GM18520 (cell line): ENCODE measurements around the gene DRC1.
"Not testable (repeated sequence)": the region's sequence is repeated elsewhere in the genome, so short reads cannot be mapped to it uniquely, and the experiment has no call there.

Source experiments
- ATAC-seq: cut with Tn5 transposase; IDR thresholded peaks from one replicate; pipeline ENCODE4 v1.9.1; 2021; ENCODE audit not compliant: unreplicated experiment

The DRC1 gene

DNA sequence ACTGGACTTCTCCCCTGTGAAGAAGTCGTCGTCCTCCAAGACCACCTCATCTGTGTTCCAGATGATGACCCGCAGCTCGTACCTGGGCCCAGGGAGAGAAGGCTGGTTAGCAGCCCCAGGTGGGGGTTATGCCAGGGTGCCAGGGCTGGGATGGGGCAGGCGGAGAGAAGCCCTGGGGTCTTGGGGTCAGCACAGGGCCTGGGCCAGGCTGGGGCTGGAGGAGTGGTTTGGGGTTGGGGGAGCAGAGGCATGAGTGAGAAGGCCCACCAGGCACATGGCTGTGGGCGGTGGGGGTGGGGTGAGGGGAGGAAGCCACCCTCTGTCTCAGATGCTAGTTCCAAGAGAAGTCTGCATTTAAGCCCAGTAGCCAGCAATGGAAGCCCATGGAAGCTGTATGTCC, 60.4 kb downstream of the DRC1 start:
- ATAC-seq = no peak

- ATAC-seq = no peak
Measured at GRCh38 chr2:26462511-26463243, 61.0 kb downstream of the DRC1 start.

GRCh38 chr2:26463244-26464192, 61.8 kb downstream of the DRC1 start:
- ATAC-seq = no peak

DNA sequence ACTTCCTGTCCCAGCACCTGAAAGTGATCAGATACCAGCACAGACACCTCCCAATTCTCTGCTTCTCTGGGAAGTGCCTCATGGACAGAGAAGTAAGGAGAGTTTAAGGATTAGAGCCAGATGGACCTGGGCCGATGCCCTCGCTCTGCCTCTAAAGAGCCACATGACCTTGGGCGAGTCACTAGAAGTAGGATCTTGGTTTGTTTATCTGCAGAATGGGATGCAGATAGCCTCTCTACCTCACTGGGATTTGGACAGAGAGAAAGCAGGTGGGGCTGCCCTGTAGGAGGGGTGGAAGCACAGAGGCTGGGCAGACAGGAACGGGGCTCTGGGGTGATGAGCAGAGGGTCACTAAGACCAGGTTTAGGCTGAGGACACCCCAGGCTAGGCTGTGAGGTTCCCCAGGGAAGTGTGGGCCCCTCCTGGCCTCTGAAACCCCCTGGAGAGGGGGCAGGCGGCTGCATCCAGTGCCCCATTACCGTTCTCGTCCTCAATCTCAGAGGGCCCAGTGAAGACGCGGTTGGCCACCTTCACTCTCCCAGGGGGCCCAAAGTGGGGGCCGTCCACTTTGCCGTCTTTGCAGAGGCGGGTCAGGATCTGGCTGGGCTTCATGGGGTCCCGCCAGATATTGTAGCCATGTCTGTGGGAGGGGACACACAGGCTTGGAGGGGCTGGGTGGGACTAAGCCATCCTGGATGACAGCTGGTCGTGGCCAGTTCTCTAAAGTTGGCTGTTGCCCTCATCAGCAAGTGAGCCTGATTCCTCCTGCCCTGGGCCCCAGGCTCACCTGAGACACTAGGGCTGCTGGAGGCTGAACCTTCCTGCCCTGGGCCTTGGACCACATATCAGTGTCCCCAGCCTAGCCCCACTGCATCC, 62.9 kb downstream of the DRC1 start:
- no peak for ATAC-seq

- no peak for ATAC-seq
Measured at GRCh38 chr2:26465266-26465925, 63.7 kb downstream of the DRC1 start.

GRCh38 chr2:26465981-26466471, 64.3 kb downstream of the DRC1 start:
- no peak for ATAC-seq

DNA sequence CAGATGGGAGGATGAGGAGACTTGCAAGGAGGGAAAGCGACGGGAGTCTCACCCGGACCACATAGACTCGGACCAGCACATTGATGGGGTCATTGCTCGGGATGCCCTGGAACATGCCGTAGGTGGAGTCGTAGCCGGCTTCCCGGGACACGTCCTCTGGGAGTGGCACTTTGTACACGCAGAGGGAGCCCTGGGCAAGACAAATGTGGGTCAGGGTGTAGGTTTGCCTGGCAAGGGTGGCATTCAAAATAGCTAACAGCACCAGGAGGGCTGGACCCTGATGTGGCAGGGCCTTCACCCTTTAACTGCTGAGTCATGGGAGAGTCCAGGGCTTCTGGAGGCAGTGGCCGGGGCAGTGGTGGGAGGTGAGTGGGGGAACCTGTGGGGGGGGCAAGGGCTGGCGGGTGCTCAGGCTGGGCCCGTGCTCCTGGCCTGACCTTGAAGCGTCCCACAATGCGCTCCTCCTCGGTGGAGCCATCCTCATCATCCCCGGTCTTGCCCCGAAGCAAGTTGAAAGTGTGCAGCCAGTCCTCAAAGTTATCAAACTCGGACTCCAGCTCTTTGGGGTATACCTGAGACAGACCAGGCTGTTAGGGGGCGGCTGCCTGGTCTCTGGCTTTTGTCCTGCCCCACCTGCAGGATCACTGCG, 65.1 kb downstream of the DRC1 start:
- ATAC-seq = no peak

DNA sequence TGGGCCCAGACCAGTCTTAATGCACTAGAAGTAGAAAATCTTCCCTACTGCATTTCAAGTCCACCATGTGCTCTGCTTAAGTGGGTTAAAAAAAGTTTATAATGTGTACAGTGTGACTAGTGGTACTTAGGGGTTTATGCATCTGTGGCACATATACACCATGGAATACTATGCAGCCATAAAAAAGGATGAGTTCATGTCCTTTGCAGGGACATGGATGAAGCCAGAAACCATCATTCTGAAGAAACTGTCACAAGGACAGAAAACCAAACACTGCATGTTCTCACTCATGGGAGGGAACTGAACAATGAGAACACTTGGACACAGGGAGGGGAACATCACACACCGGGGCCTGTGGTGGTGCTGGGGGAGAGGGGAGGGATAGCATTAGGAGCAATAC, 66.8 kb downstream of the DRC1 start:
- not testable (repeated sequence) for ATAC-seq

- ATAC-seq = no peak
Measured at GRCh38 chr2:26469092-26469710, 67.5 kb downstream of the DRC1 start.

DNA sequence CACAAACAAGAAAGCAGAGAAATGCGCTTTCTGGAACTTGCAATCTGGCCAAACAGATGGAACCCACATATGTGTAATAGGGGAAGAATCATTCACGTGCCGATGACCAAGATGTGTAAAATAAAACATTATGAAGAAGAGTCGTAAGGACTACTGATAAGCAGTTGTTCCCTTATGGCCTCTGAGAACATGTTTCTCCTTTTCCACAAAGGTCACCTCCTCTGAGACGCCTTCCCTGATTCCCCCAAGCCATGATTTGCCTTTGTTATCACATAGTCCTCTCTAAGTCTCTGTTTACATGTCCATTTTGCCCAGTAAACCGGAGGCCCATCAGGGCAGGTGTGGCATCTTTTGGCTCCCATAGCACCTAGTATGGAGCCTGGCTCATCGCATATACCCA, 68.2 kb downstream of the DRC1 start:
- no peak for ATAC-seq

DNA sequence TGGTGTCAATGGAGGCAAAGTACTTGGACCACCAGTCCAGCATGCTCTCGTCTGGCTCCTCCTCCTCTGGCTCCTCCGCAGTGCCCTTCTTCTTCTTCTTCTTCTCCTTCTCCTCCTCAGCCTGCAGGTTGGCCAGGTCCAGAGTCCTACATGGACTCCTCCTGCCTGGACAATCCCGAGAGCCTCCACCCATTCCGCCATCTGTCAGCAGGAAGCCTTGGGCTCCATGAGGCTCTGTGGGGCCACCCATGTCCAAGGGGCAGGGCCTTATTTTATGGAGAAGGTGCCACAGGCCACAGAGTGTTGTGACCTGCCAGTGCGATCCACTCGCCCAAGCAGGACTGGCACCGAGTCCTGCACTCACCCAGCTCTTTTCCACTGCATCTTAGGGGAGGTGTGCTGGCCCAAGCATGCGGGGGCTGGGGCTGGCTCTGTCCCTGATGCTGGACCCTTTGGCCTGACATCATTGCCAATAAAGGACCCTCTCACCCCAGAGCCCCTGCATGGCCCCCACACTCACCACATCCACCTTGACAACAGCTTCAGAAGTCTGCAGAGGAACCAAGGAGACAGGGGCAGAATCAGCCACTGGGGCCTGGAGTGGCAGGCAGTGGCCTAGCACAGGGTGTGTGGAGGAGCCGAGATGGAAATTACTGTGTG, 69.0 kb downstream of the DRC1 start:
- ATAC-seq = no peak

DNA sequence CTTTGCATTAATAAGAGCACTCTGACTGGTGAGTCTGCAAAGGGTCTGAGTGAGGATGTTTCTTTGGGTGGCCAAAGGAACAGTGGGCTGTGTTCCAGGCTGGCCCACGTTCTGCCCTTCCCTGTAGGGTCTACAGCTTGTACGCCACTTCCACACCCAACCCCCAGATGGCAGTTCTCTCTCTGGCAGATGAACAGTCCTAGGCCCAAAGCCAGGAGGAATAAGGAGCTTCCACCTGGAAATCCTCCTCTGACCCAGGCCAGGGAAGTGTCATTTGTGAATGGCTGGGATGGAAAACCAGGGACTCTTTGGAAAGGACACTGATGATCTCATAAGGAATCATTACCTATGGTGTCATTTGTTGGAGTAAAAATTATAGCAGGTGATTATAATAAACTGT, 69.6 kb downstream of the DRC1 start:
- ATAC-seq = no peak

DNA sequence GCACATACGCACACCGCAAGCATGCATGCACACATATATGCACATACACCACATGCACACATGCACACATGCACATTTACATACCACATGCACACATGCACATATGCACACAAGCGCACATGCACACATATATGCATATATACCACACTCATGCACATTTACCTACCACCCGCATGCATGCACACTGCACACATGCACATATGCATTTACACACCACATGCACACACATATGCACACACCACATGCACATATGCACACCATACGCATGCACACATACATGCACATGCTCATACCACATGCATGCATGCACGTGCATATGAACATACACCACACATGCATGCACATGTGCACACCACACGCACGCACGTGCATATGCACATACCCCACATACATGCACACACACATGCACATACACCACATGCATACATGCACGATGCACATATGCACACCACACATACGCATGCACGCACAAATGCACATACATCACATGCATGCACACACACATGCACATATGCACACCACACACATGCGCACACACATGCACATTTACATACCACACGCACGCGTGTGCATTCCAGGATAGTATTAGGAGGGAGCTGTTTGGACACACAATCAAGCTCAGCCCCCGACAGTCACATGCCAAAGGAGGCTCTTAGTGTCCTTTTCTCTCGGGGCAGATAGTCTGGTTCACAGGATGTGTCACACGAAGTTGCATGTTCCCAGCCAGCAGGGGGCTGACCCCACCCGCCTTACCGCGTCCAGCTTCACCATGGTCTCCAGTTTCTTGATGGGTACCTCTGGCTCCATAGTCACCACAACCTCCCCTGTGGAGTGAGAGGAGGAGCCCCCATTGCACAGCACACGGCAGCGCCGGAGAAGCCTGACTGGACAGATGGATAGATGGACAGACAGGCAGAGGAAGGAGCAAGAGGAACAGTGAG, 70.3 kb downstream of the DRC1 start:
- ATAC-seq = no peak

GRCh38 chr2:26472821-26473655, 71.3 kb downstream of the DRC1 start:
- no peak for ATAC-seq

DNA sequence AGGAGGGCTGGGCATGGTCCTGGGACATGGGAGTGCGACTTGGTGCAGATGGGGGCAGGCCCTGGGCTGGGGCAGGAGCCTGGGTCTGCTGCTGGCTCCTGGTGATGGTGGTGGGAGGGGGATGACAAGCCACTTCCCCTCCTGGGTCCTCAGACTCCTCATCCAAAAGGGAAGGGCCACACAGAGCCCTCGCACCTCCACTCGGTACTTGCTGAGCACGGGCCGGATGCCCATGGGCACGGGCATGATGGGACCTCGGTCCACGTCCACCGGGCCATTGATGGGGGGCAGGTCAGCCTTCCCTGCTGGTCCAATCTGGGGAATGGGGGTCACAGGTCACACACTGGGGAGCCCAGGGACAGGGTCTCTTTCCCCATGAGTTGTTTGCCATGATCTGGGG, 72.1 kb downstream of the DRC1 start:
- ATAC-seq = no peak

DNA sequence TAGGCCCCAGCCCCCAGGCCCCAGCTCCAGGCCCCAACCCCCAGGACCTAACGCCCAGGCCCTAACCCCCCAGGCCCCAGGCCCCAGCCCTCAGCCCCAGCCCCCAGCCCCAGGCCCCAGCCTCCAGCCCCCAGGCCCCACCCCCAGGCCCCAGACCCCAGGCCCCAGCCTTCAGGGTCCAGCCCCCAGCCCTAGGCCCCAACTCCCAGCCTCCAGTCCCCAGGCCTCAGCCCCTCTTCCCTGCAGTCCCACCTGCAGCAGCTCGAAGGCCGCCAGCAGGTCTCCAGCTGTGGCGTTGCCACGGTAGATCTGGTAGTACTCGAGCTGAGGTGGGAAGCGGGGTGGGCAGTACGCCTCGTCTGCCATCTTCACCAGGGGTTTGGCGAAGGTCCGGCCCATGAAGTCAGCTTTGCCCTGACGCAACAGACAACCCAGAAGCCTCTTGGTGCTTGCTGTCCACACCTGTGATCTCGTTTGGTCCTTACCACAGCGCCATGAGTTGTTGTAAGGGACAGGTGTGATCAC, 72.6 kb downstream of the DRC1 start:
- ATAC-seq = no peak

GRCh38 chr2:26475037-26475436, 73.3 kb downstream of the DRC1 start:
- ATAC-seq = no peak
